Fibroblast of lung (primary cell): ENCODE results near the gene MRC1. TPM values are rescaled to one million over a fixed set of nuclear protein-coding genes. Genes with fewer than 3 reads are reported as not detected.

Source experiments
- DNase-seq, 2 donors: peaks; one replicate each; pipeline versions ENCODE4 v3.0.0 to v3.0.0-alpha.2; 2010; ENCODE audit warnings: low read depth in 2 of 2
- H2AFZ ChIP-seq: 2 replicates; pipeline ENCODE4 v1.5.1; 2012; ENCODE audit warnings: low read length, control low read depth, inconsistent platforms
- H3K27ac ChIP-seq: 2 replicates; pipeline ENCODE4 v1.5.1; 2011; ENCODE audit warnings: low read length, control low read depth; ENCODE audit not compliant: insufficient read depth
- H3K27me3 ChIP-seq: 2 replicates; pipeline ENCODE4 v1.5.1; 2011; ENCODE audit warnings: mild to moderate bottlenecking, low read length; ENCODE audit not compliant: control insufficient read depth, insufficient read depth
- H3K36me3 ChIP-seq: 2 replicates; pipeline ENCODE4 v1.5.1; 2011; ENCODE audit warnings: low read length; ENCODE audit not compliant: control insufficient read depth, insufficient read depth
- H3K4me1 ChIP-seq: 2 replicates; pipeline ENCODE4 v1.5.1; 2011; ENCODE audit warnings: low read length; ENCODE audit not compliant: control insufficient read depth, insufficient read depth; ENCODE audit errors: extremely low read depth
- H3K4me2 ChIP-seq: 2 replicates; pipeline ENCODE4 v1.5.1; 2011; ENCODE audit warnings: low read length, control low read depth; ENCODE audit not compliant: insufficient read depth; ENCODE audit errors: extremely low read depth
- H3K4me3 ChIP-seq, 4 experiments: fragments of 200-600 bp in 1 of 4; sonication (generic) in 1 of 4; replicated peaks in 1 of 4; 2 replicates each; pipeline ENCODE4 v1.5.1; 2011 to 2016; ENCODE audit warnings: low read length in 4 of 4, low read depth in 3 of 4, mild to moderate bottlenecking in 3 of 4, control low read depth in 2 of 4, inconsistent platforms in 1 of 4, mixed read lengths in 1 of 4; ENCODE audit not compliant: insufficient read depth in 1 of 4; ENCODE audit errors: control extremely low read depth in 1 of 4
- H3K79me2 ChIP-seq: 2 replicates; pipeline ENCODE4 v1.5.1; 2012; ENCODE audit warnings: mild to moderate bottlenecking, low read length, inconsistent platforms; ENCODE audit not compliant: control insufficient read depth, insufficient read depth
- H3K9ac ChIP-seq: 2 replicates; pipeline ENCODE4 v1.5.1; 2011; ENCODE audit warnings: mild to moderate bottlenecking, low read length, control low read depth; ENCODE audit not compliant: insufficient read depth
- H3K9me3 ChIP-seq: 2 replicates; pipeline ENCODE4 v1.5.1; 2012; ENCODE audit warnings: low read depth, low read length; ENCODE audit not compliant: control insufficient read depth, insufficient read depth
- H4K20me1 ChIP-seq: 2 replicates; pipeline ENCODE4 v1.5.1; 2011; ENCODE audit warnings: low read length; ENCODE audit not compliant: control insufficient read depth, insufficient read depth; ENCODE audit errors: extremely low read depth
- EZH2 ChIP-seq: IDR thresholded peaks from 2 replicates; pipeline ENCODE4 v1.5.1; 2012; ENCODE audit warnings: low read length, control low read depth, mild to moderate bottlenecking; ENCODE audit errors: missing control alignments
- polyA plus RNA-seq, 2 donors: library from polyadenylated mRNA; depleted of rRNA in 1 of 2; stranded (reverse) in 1 of 2; unstranded in 1 of 2; fragments of >200 nt; gene quantifications; 2 replicates each; pipeline ENCODE4 v1.2.1, GENCODE V29; 2011 to 2012; ENCODE audit warnings: missing spikeins in 1 of 2
- total RNA-seq: library from RNA; depleted of rRNA; stranded (reverse); fragments of >200 nt; gene quantifications from 2 replicates; pipeline ENCODE4 v1.2.1, GENCODE V29; 2014
- TF ChIP-seq, protein P1 (sequence below), 2 donors: IDR thresholded peaks in 1 of 2; conservative IDR thresholded peaks in 1 of 2; 1 replicate in 1 of 2; 2 replicates in 1 of 2; pipeline ENCODE4 v1.5.1; 2011 to 2012; ENCODE audit warnings: low read length in 2 of 2, control low read depth in 1 of 2, inconsistent platforms in 1 of 2, low read depth in 1 of 2, mild to moderate bottlenecking in 1 of 2

Gene MRC1
- total and polyA plus RNA-seq, 2 donors (not counting 1 experiment from before 2014, with no cell fraction given): 0.01 TPM; not detected in 1

DNA sequence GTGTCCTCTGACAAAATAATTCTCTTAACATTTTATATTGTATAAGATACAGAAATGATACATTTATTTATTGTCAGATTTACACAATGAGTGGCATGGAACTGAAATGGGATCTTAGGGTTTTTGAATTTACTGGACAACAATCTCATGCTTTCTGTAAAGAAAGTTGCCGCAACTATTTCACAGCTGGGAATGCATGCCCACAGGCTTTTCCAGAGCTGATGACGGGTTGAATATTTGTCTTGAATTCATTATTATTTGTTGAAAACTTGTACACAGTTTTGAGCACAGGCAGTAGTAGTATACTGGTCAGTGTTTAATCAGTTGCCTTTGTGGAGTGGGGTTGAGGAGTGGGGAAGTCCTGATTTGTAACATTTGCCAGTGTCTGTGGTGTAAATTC is 20.5 kb upstream of the MRC1 start:
- Histone ChIP-seq H4K20me1 (no peaks in the 10 kb centered on the region), H3K4me3 (no peak overlapping the region), H3K9me3 (no peaks in the 10 kb centered on the region), H3K4me1 (peaks cover 5% of the 10 kb centered on the region), H3K36me3 (no peaks in the 10 kb centered on the region), H3K9ac (no peak overlapping the region), H3K27ac (no peak overlapping the region), H3K4me2 (no peak overlapping the region), H3K79me2 (no peaks in the 10 kb centered on the region), H2AFZ (no peak overlapping the region), H3K27me3 (no peaks in the 10 kb centered on the region)
- no peak for DNase-seq
- TF ChIP-seq, protein P1, sequence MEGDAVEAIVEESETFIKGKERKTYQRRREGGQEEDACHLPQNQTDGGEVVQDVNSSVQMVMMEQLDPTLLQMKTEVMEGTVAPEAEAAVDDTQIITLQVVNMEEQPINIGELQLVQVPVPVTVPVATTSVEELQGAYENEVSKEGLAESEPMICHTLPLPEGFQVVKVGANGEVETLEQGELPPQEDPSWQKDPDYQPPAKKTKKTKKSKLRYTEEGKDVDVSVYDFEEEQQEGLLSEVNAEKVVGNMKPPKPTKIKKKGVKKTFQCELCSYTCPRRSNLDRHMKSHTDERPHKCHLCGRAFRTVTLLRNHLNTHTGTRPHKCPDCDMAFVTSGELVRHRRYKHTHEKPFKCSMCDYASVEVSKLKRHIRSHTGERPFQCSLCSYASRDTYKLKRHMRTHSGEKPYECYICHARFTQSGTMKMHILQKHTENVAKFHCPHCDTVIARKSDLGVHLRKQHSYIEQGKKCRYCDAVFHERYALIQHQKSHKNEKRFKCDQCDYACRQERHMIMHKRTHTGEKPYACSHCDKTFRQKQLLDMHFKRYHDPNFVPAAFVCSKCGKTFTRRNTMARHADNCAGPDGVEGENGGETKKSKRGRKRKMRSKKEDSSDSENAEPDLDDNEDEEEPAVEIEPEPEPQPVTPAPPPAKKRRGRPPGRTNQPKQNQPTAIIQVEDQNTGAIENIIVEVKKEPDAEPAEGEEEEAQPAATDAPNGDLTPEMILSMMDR (conservative IDR thresholded peaks at IDR 0.05 in 1 of 2, IDR thresholded peaks at IDR 0.05 in 1 of 2; ENCODE audit: low read depth in 1 of 2, low read length in 2 of 2): no peak
- TF ChIP-seq EZH2: no peak

DNA sequence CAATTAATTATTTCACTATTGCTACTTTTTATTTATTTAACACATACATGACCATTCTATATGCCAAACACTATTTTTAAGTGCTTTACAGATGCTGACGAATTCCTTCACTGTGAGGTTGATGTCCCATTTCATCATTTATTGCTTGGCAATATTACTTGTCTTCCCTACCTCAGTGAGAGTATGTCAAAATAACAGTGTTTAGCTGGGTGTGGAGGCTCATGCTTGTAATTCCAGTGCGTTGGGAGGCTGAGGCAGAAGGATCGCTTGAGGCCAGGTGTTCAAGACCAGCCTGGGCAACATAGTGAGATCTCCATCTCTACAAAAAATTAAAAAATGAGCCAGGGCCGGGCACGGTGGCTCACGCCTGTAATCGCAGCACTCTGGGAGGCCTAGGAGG is 19.8 kb upstream of the MRC1 start:
- no peak for TF ChIP-seq EZH2
- TF ChIP-seq, protein P1 (conservative IDR thresholded peaks at IDR 0.05 in 1 of 2, IDR thresholded peaks at IDR 0.05 in 1 of 2; ENCODE audit: low read depth in 1 of 2, low read length in 2 of 2): no peak
- peaks cover 3% of the 10 kb centered on the region for H3K4me1 ChIP-seq
- no peak overlapping the region for H3K4me3 ChIP-seq
- no peaks in the 10 kb centered on the region for H3K27me3 ChIP-seq
- no peak for DNase-seq
- H4K20me1 ChIP-seq: no peaks in the 10 kb centered on the region
- no peak overlapping the region for H3K4me2 ChIP-seq
- no peak overlapping the region for H2AFZ ChIP-seq
- H3K36me3 ChIP-seq: no peaks in the 10 kb centered on the region
- no peak overlapping the region for H3K9ac ChIP-seq
- no peaks in the 10 kb centered on the region for H3K9me3 ChIP-seq
- no peak overlapping the region for H3K27ac ChIP-seq
- no peaks in the 10 kb centered on the region for H3K79me2 ChIP-seq

GRCh38 chr10:17790651-17791050 is 18.5 kb upstream of the MRC1 start:
- no peak overlapping the region for H3K27ac ChIP-seq
- no peaks in the 10 kb centered on the region for H3K79me2 ChIP-seq
- H2AFZ ChIP-seq: no peak overlapping the region
- TF ChIP-seq EZH2: no peak
- TF ChIP-seq, protein P1 (conservative IDR thresholded peaks at IDR 0.05 in 1 of 2, IDR thresholded peaks at IDR 0.05 in 1 of 2; ENCODE audit: low read depth in 1 of 2, low read length in 2 of 2): no peak
- no peak overlapping the region for H3K4me2 ChIP-seq
- no peak overlapping the region for H3K4me3 ChIP-seq
- H3K4me1 ChIP-seq: peaks cover 3% of the 10 kb centered on the region
- H3K9me3 ChIP-seq: no peaks in the 10 kb centered on the region
- H3K27me3 ChIP-seq: no peaks in the 10 kb centered on the region
- no peaks in the 10 kb centered on the region for H3K36me3 ChIP-seq
- no peak for DNase-seq
- no peak overlapping the region for H3K9ac ChIP-seq
- no peaks in the 10 kb centered on the region for H4K20me1 ChIP-seq
